OCI-LY1 (cell line): ENCODE data around the gene NOX5.

Source experiments
- CTCF ChIP-seq: fragments of 200-600 bp; sonication (generic), shearing (Covaris generic); IDR thresholded peaks from 2 replicates; pipeline ENCODE4 v1.5.1; 2017; ENCODE audit warnings: mild to moderate bottlenecking, antibody characterized with exemption, low read length, moderate library complexity, mixed read lengths
- EZH2 ChIP-seq: fragments of 200-600 bp; sonication (generic), shearing (Covaris generic); IDR thresholded peaks from 2 replicates; pipeline ENCODE4 v1.8.0; 2017; ENCODE audit warnings: borderline replicate concordance, mixed run types, mild to moderate bottlenecking, antibody characterized with exemption, low read length, moderate library complexity, mixed read lengths

- TF ChIP-seq EZH2 (no peak), CTCF (no peak)
These were observed 45.2 kb upstream of the NOX5 start for GRCh38 chr15:68969298-68969697.
